Measurements from ENCODE around the gene ASIC2. TPM values are rescaled to one million over a fixed set of nuclear protein-coding genes. Genes with fewer than 3 reads are reported as not detected.
"Not testable (repeated sequence)": the region's sequence is repeated elsewhere in the genome, so short reads cannot be mapped to it uniquely, and the experiment has no call there.

The ASIC2 gene
- total RNA-seq, 1 experiment from 2014 or later = 0.74 TPM

GRCh38 chr17:32988481-32989101 lies 304.5 kb downstream of the ASIC2 start:
- Mint-ChIP-seq H3K36me3 (ENCODE audit: insufficient read depth in 1 of 3, low read depth in 3 of 3) (peaks cover 0 to 12% (median 2%) of the 10 kb centered on the region in 3 experiments; a peak in 3 of 7 replicates), H3K27ac (no peak overlapping the region; a peak in 1 of 7 replicates), H3K4me1 (no peaks in the 10 kb centered on the region), H3K27me3 (ENCODE audit: low read depth) (peaks cover 14% of the 10 kb centered on the region), H3K4me3 (no peak overlapping the region), H3K9me3 (peaks cover 20 to 26% of the 10 kb centered on the region in 2 experiments)
- Histone ChIP-seq H4K20me1 (ENCODE audit: control insufficient read depth, insufficient read depth, insufficient read length) (no peaks in the 10 kb centered on the region), H3K79me2 (ENCODE audit: insufficient read depth, low read length) (no peaks in the 10 kb centered on the region), H3K56ac (ENCODE audit: insufficient read length, low read depth, low read length) (no peak overlapping the region), H4K5ac (ENCODE audit: insufficient read length, low read depth, low read length) (no peak overlapping the region), H2BK120ac (ENCODE audit: low read depth, low read length, poor library complexity, severe bottlenecking) (no peak overlapping the region), H2BK15ac (ENCODE audit: low read depth, low read length) (no peak overlapping the region), H3K14ac (ENCODE audit: insufficient read depth, low read length) (no peak overlapping the region), H3K4me2 (ENCODE audit: insufficient read depth, insufficient read length, low read length) (no peak overlapping the region), H2BK12ac (ENCODE audit: insufficient read length, low read depth, low read length) (no peak overlapping the region), H4K91ac (ENCODE audit: insufficient read length, low read depth, low read length) (no peak overlapping the region), H3K27me3 (ENCODE audit: insufficient read depth, low read length) (no peaks in the 10 kb centered on the region), H3K23me2 (ENCODE audit: insufficient read length, low read depth, low read length, poor library complexity, severe bottlenecking) (no peaks in the 10 kb centered on the region), H3K9ac (ENCODE audit: extremely low read depth, insufficient read length, low read length) (no peak overlapping the region), H3K4me1 (ENCODE audit: insufficient read depth, low read length) (no peaks in the 10 kb centered on the region), H2AK5ac (ENCODE audit: insufficient read length, low read length) (no peak overlapping the region), H3K79me1 (ENCODE audit: insufficient read depth, low read depth, low read length, poor library complexity, severe bottlenecking) (no peaks in the 10 kb centered on the region), H4K8ac (replicated peaks; ENCODE audit: insufficient read length, low read depth, low read length) (no peak overlapping the region), H3K27ac (ENCODE audit: insufficient read length, low read depth, low read length) (no peak overlapping the region), H2BK5ac (ENCODE audit: insufficient read length, low read length) (no peak overlapping the region), H2AFZ (ENCODE audit: low read length) (no peak overlapping the region), H3K9me3 (ENCODE audit: control insufficient read depth, low read depth, low read length) (no peaks in the 10 kb centered on the region), H3K4ac (ENCODE audit: low read depth, low read length) (no peak overlapping the region), H3K18ac (ENCODE audit: insufficient read length, low read depth, low read length) (no peak overlapping the region), H2BK20ac (ENCODE audit: low read depth, low read length, poor library complexity, severe bottlenecking) (no peak overlapping the region), H3T11ph (ENCODE audit: low read length) (no peak overlapping the region), H3K23ac (ENCODE audit: insufficient read length, low read depth, low read length) (no peak overlapping the region)
- no peak for DNase-seq
- no peak for TF ChIP-seq CTCF (conservative IDR thresholded peaks at IDR 0.05)
- WGBS (ENCODE audit: extremely low coverage, insufficient read length, low lambda C conversion rate) = no CpG with 5 or more reads among the region's 3 CpGs

GRCh38 chr17:32987868-32988267 lies 305.2 kb downstream of the ASIC2 start:
- H2AFZ ChIP-seq (ENCODE audit: low read length); H3K23ac ChIP-seq (ENCODE audit: insufficient read length, low read depth, low read length); H3K56ac ChIP-seq (ENCODE audit: insufficient read length, low read depth, low read length); H3K9me3 ChIP-seq (ENCODE audit: control insufficient read depth, low read depth, low read length); H3K18ac ChIP-seq (ENCODE audit: insufficient read length, low read depth, low read length); H3K4me1 ChIP-seq (ENCODE audit: insufficient read depth, low read length); H3T11ph ChIP-seq (ENCODE audit: low read length); H2BK20ac ChIP-seq (ENCODE audit: low read depth, low read length, poor library complexity, severe bottlenecking); H3K4ac ChIP-seq (ENCODE audit: low read depth, low read length); H3K79me2 ChIP-seq (ENCODE audit: insufficient read depth, low read length); H3K27ac ChIP-seq (ENCODE audit: insufficient read length, low read depth, low read length); H3K9ac ChIP-seq (ENCODE audit: extremely low read depth, insufficient read length, low read length); H3K23me2 ChIP-seq (ENCODE audit: insufficient read length, low read depth, low read length, poor library complexity, severe bottlenecking); H3K4me1 Mint-ChIP-seq; H4K20me1 ChIP-seq (ENCODE audit: control insufficient read depth, insufficient read depth, insufficient read length); H3K27me3 ChIP-seq (ENCODE audit: insufficient read depth, low read length); H3K14ac ChIP-seq (ENCODE audit: insufficient read depth, low read length); H4K5ac ChIP-seq (ENCODE audit: insufficient read length, low read depth, low read length); H4K8ac ChIP-seq (replicated peaks; ENCODE audit: insufficient read length, low read depth, low read length); H2BK15ac ChIP-seq (ENCODE audit: low read depth, low read length); H2BK120ac ChIP-seq (ENCODE audit: low read depth, low read length, poor library complexity, severe bottlenecking); H3K4me3 Mint-ChIP-seq; H2AK5ac ChIP-seq (ENCODE audit: insufficient read length, low read length); DNase-seq; H4K91ac ChIP-seq (ENCODE audit: insufficient read length, low read depth, low read length); H3K79me1 ChIP-seq (ENCODE audit: insufficient read depth, low read depth, low read length, poor library complexity, severe bottlenecking); H2BK5ac ChIP-seq (ENCODE audit: insufficient read length, low read length); H2BK12ac ChIP-seq (ENCODE audit: insufficient read length, low read depth, low read length); H3K27ac Mint-ChIP-seq; H3K4me2 ChIP-seq (ENCODE audit: insufficient read depth, insufficient read length, low read length): not testable (repeated sequence)
- Mint-ChIP-seq H3K27me3 (ENCODE audit: low read depth) (peaks cover 14% of the 10 kb centered on the region), H3K9me3 (peaks cover 25 to 30% of the 10 kb centered on the region in 2 experiments), H3K36me3 (ENCODE audit: insufficient read depth in 1 of 3, low read depth in 3 of 3) (peaks cover 0 to 12% (median 2%) of the 10 kb centered on the region in 3 experiments; a peak in 3 of 7 replicates)
- whole genome bisulfite sequencing (ENCODE audit: extremely low coverage, insufficient read length, low lambda C conversion rate) = no CpG with 5 or more reads among the region's 2 CpGs

Data from H9 (cell line).